Activated CD4-positive, CD25-positive, alpha-beta regulatory T cell (primary cell): ENCODE results near the gene MAGEE2.
"Not testable (repeated sequence)": the region's sequence is repeated elsewhere in the genome, so short reads cannot be mapped to it uniquely, and the experiment has no call there.

Experiments
- DNase-seq, 4 experiments: peaks; one replicate each; lab custom pipeline; 2025; lab: John Stamatoyannopoulos, UW

MAGEE2 gene

GRCh38 chrX:75784680-75785491 lies at the start of gene MAGEE2:
TSS of gene MAGEE2 (minus strand) at chrX:75785254. CDS start at chrX:75785051, 203 bp downstream.
- DNase-seq = no peak

GRCh38 chrX:75786290-75786689 lies 1.2 kb upstream of the MAGEE2 start:
- no peak for DNase-seq

GRCh38 chrX:75781611-75782010 lies 3.4 kb downstream of the MAGEE2 start:
- DNase-seq = no peak

DNA sequence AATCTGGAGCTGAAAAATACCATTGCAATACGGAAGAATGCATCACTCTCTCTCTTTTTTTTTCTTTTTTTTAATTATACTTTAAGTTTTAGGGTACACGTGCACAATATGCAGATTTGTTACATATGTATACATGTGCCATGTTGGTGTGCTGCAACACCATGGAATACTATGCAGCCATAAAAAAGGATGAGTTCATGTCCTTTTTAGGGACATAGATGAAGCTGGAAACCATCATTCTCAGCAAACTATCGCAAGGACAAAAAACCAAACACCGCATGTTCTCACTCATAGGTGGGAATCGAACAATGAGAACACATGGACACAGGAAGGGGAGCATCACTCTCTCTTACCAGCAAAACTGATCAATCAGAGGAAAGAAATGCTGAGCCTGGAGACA lies 17.0 kb downstream of the MAGEE2 start:
- DNase-seq = not testable (repeated sequence)

GRCh38 chrX:75748431-75748830 lies 36.6 kb downstream of the MAGEE2 start:
- DNase-seq = no peak

DNA sequence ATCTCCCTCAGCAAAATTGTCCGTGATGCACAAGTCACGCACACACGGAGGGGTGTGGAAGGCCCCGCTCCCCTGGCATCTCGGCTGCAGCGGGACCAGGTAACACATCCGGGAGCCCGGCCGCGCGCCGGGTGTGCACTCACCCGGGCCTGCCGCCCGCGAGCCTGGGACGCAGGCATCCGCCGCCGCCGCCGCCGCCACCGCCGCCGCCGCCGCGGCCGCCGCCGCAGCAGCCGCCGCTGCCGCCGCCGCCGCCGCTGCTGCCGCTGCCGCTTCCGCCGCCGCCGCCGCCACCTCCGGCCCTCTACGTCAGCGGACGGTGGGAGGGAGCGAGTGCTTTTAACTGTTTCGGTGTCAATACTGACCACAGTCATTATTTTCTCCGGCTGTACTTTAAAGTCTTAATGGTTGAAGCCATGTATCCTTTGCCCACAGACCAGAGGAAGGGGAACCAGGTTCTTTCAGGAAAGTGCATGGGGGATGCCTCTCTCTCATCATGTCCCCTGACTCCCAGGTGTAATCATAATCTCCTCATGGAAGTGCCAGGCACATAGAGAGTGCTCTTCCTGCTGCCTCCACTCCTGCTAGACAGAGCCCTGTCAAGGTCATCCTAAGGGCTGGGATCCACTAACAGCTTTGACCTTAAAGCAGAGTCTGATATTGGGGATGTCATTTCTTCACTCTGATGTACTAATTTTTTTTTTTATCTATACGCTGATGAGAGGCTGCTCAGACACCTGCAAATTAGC lies 38.0 kb downstream of the MAGEE2 start:
- DNase-seq = peak in 3 of 4 experiments; percentile 2 to 9 (median 3)
